Hematopoietic multipotent progenitor cell (in vitro differentiated cells): ENCODE data around the gene TOM1. TPM values are rescaled to one million over a fixed set of nuclear protein-coding genes. Genes with fewer than 3 reads are reported as not detected.

ENCODE experiments used
- DNase-seq, 3 donors: peaks; one replicate each; pipeline ENCODE4 v3.0.0-alpha.2; 2011 to 2015; ENCODE audit warnings: low read depth in 2 of 3, low spot score in 2 of 3
- total RNA-seq: library from RNA; depleted of rRNA; stranded (reverse); fragments of >200 nt; gene quantifications from one replicate; pipeline ENCODE4 v1.2.3, GENCODE V29; 2012

TOM1 gene
- total RNA-seq, 1 donor = 53.3 TPM

- DNase-seq = no peak
Measured at GRCh38 chr22:35322126-35322525, 22.4 kb downstream of the TOM1 start.

GRCh38 chr22:35322893-35323292 is 23.2 kb downstream of the TOM1 start:
- no peak for DNase-seq

DNA sequence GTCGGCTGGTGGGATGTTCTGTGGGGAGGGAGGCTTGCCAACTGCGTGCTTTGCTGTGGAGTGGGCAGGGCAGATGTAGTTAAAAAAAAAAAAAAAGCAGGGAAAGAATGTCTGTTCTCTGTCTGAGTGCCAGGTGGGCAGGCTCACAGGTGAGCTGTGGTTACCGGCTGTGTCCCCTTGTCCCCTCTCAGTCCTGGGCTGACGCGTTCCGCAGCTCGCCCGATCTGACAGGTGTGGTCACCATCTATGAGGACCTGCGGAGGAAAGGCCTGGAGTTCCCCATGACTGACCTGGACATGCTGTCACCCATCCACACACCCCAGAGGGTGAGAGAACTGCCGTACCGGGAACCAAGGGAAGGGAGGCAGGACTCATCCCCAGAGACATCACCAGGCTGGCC is 23.6 kb downstream of the TOM1 start:
- DNase-seq = no peak

DNA sequence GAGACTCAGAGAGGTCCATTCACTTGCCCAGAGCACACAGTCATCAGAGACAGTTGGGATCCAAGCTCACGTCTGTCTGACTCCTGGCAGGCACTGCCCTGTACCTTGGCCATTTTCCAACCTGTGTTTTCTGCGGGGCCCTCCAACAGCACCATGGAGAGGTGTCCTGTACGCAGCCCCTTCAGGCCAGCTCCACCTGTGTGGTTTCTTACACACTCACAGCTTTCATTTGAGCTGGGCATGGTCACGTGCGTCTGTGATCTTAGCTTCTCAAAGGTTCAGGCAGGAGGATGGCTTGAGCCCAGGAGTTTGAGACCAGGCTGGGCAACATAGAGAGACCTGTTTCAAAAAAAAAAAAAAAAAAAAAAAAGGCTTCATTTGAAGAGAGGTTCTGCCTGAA is 24.4 kb downstream of the TOM1 start:
- DNase-seq = no peak

- no peak for DNase-seq
Measured at GRCh38 chr22:35324762-35325161, 25.1 kb downstream of the TOM1 start.

DNA sequence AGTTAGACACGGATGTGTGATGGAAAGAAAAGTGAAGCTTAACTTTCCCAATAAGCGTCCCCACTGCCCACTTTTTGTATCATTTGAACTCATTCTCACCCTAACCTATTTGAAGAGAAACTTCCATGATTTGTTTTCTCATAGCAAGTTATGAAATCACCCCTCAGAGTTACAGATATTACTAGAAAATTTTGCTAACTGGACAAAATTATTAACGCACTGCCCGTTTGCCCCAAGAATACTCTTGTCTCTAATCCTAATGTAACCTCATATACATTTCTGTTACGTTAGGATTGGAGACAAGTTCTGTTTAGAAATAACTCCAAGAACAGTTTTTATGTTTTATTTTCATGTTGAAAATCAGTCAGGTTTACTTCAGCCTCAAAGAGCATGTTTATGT is 25.5 kb downstream of the TOM1 start:
- no peak for DNase-seq

GRCh38 chr22:35326854-35327562 is 27.3 kb downstream of the TOM1 start:
- no peak for DNase-seq

GRCh38 chr22:35327690-35328471 is 28.2 kb downstream of the TOM1 start:
- DNase-seq = no peak

- DNase-seq = no peak
Measured at GRCh38 chr22:35328472-35328885, 28.8 kb downstream of the TOM1 start.

GRCh38 chr22:35329114-35329847 is 29.6 kb downstream of the TOM1 start:
- peak in 1 of 3 donors; percentile 24 for DNase-seq

DNA sequence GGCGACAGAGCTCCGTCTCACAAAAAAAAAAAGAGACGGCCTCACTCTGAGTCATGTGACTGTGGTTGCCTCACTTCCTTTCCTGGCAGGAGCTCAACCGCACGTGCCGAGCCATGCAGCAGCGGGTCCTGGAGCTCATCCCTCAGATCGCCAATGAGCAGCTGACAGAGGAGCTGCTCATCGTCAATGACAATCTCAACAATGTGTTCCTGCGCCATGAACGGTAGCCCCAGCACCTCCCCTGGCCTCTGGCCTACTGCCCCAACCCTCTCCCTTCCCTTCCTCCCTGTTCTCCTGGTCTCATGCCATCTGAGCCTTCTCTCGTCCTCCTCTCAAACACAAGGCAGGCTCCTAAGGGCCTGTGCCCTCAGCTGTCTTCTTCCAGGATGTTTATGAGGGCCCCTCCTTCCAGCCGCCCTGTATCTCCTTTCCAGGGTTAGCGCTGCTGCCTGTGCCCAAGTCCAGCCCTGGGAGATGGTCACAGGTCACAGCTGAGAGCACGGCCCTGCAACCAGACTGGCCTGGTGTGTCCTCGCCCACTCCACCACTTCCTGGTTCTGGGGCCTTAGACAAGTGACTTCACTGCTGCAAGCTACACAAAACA is 30.7 kb downstream of the TOM1 start:
- DNase-seq = peak in 2 of 3 donors; percentile 73 to 76

DNA sequence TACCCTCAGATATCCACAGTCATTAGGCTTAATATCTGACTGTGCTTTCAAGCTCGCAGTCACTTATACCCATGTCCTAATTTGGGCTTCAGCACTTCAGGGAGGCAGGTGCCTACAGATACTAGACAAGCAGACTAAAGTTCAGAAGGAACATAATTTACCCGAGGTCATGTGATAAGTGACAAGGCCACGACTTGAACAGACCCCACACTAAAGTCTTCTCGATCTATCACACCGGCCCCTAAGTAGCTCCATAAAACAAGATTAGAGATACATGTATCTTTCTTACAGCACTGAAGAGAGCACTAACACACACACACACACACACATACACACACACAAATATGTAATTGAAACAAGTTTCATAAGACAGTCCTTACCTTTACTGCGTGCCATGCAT is 32.6 kb downstream of the TOM1 start:
- no peak for DNase-seq

DNA sequence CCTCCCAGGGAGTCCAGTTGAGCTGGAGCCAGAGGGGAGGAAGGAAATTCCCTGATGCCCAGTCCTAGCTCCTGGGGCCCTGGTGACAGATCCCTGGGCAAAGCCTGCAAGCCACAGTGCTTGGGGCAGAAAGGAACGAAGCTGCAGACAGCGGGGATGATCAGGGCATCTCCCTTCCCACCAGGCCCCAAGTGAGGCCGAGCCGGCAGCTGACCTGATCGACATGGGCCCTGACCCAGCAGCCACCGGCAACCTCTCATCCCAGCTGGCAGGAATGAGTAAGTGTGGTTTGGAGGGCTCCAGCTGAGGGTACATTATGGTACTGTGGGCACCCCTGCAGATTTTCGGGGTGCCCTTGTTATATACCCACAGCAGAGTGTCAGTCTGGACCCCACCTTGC is 33.5 kb downstream of the TOM1 start:
- no peak for DNase-seq

DNA sequence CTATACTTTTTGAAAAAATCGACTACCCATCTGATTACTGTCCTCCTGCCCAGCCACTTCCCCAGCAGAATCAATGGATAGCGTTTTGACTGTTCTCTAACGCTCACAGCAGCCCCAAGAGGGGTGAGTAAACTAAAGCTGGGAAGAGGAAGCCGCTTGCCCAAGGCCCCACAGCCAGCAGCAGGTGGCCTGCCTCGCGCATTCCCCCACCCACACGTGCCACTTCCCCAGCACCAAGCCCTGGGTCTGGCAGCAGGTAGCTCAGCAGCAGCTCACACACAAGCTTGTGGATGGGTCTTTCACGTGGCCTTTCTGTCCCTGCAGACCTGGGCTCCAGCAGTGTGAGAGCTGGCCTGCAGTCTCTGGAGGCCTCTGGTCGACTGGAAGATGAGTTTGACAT is 34.3 kb downstream of the TOM1 start:
- peak in 2 of 3 donors; percentile 41 to 62 for DNase-seq

- no peak for DNase-seq
Measured at GRCh38 chr22:35335468-35335867, 35.8 kb downstream of the TOM1 start.

DNA sequence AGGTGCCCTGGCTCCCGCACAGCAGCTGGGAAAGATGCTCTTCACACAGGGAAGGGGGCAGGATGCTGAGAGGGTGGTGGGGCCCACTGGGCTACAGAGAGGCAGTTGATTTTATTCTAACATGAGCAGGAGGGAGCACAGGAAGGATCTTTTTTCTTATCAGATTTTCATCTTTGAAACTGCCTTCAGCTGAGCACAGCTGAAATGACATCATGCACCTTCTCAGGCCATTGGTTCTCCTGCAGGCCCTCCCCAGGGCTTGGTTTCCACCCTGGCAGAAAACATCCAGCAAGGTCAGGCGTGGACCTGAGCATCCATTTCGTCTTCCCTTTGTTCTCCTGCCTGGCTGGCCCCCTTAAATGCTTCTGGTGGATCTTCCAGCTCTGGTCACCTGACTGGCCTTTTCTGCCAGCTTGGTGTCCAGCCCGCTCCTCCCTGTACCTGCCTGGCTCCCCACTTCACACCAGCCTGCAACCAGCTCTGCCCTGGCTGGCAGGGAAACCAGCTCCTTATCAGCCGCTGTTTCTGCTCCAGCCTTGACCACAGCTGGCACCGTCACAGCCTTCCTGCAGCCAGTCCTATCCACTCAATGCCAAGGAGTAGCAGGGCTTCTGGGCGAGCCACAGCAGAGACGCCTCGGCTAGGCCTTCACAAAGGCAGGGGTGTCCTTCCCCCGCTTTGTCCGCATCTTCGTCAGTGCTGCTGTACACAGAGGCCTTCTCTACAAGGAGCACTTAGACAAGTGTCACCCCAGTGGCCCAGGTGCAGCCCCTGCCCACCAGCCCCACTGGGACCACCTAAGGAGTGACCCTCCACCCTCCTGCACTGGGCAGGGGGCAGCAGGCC is 36.5 kb downstream of the TOM1 start:
- no peak for DNase-seq

- peak in 1 of 3 donors; percentile 49 for DNase-seq
Measured at GRCh38 chr22:35337932-35338331, 38.2 kb downstream of the TOM1 start.

- DNase-seq = no peak
Measured at GRCh38 chr22:35341090-35341874, 41.6 kb downstream of the TOM1 start.

DNA sequence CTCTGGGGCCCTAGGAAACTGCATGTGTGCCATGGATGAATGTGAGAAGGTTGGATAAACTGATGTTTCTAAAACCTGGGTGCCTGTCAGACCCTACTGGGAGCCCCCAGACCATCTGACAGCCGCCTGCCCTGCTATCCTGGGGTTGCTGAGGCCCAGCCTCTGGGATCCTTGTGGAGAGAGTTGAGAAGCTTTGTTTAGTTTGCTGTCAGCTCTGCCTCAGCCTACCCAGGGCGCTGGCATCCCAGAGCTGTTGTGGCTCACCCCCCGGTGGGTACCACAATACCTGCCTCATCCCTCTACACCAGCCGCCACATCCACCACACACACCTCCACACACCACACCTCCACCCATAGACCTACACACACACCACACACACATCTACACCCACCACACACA is 42.7 kb downstream of the TOM1 start:
- DNase-seq = no peak
